K562 (cell line): ENCODE measurements around the gene RNF144A. TPM values are rescaled to one million over a fixed set of nuclear protein-coding genes. Genes with fewer than 3 reads are reported as not detected.

Experiments
- ETV1 ChIP-seq: fragments of 450-650 bp; conservative IDR thresholded peaks from 2 replicates; pipeline ENCODE4 v1.6.1; 2016; ENCODE audit warnings: missing genetic modification characterization, control low read depth, low read depth, missing compliant biosample characterization
- MLX ChIP-seq, 2 experiments: fragments of 450-650 bp in 1 of 2; sonication (generic) in 1 of 2; formaldehyde crosslinking; conservative IDR thresholded peaks; 2 replicates each; pipeline versions ENCODE4 v1.4.0 to v1.8.1; 2020 to 2022; ENCODE audit warnings: mild to moderate bottlenecking in 1 of 2, missing genetic modification reagents in 1 of 2
- NR4A1 ChIP-seq, 2 experiments: fragments of 250-450 bp in 1 of 2; fragments of 450-650 bp in 1 of 2; sonication (Bioruptor Pico) in 1 of 2; IDR thresholded peaks; 2 replicates each; pipeline versions ENCODE4 v1.4.0 to v1.6.1; 2016 to 2020; ENCODE audit warnings: mild to moderate bottlenecking in 2 of 2, missing compliant biosample characterization in 1 of 2, missing genetic modification characterization in 1 of 2, moderate library complexity in 1 of 2
- POLR2AphosphoS5 ChIP-seq: IDR thresholded peaks from 2 replicates; pipeline ENCODE4 v1.6.1; 2011; ENCODE audit warnings: mild to moderate bottlenecking, low read depth, low read length, moderate library complexity; ENCODE audit not compliant: control insufficient read depth, insufficient read depth
- PTBP1 ChIP-seq: fragments of 200-400 bp; formaldehyde crosslinking; IDR thresholded peaks from 2 replicates; pipeline ENCODE4 v1.6.1; 2017; ENCODE audit warnings: low read depth, low read length
- TAF7 ChIP-seq: fragments of 450-650 bp; IDR thresholded peaks from 2 replicates; pipeline ENCODE4 v1.6.1; 2016; ENCODE audit warnings: missing genetic modification characterization, missing compliant biosample characterization
- TAL1 ChIP-seq: fragments of 450-650 bp; IDR thresholded peaks from 2 replicates; pipeline ENCODE4 v1.6.1; 2016; ENCODE audit warnings: mild to moderate bottlenecking
- ZKSCAN3 ChIP-seq: fragments of 250-450 bp; sonication (Bioruptor Pico); IDR thresholded peaks from 2 replicates; pipeline ENCODE4 v1.4.0; 2020
- ZNF696 ChIP-seq: fragments of 250-450 bp; sonication (Bioruptor Pico); conservative IDR thresholded peaks from 2 replicates; pipeline ENCODE4 v1.4.0; 2020; ENCODE audit warnings: mild to moderate bottlenecking, moderate library complexity
- polyA plus RNA-seq, 8 experiments: library from polyadenylated mRNA; depleted of rRNA in 4 of 8; stranded (reverse) in 5 of 8; unstranded in 3 of 8; fragments of >200 nt; fragmentation: Nextera tagmentation in 2 of 8; fragmentation: Illumina TruSeq in 1 of 8; extraction: Ambion mirVana in 2 of 8; extraction: Trizol in 1 of 8; gene quantifications; 2 replicates each; pipeline versions ENCODE4 v1.2.1 to v1.2.3, GENCODE V29; 2011 to 2014; ENCODE audit warnings: inconsistent platforms in 1 of 8, missing spikeins in 1 of 8
- total RNA-seq, 7 experiments: library from RNA; depleted of rRNA in 6 of 7; stranded (reverse); fragments of >200 nt in 6 of 7; fragmentation: Illumina TruSeq in 2 of 7; extraction: Trizol in 2 of 7; gene quantifications; 2 replicates each; pipeline versions ENCODE4 v1.2.1 to v1.2.3, GENCODE V29; 2011 to 2021; ENCODE audit warnings: low replicate concordance in 1 of 7
- TF ChIP-seq, protein P1 (sequence below), 2 experiments: fragments of 450-650 bp in 1 of 2; IDR thresholded peaks; 2 replicates each; pipeline ENCODE4 v1.6.1; 2011 to 2017; ENCODE audit warnings: low read depth in 2 of 2, antibody characterized with exemption in 1 of 2, borderline replicate concordance in 1 of 2, low read length in 1 of 2, mild to moderate bottlenecking in 1 of 2, mixed read lengths in 1 of 2; ENCODE audit not compliant: control insufficient read depth in 1 of 2
- TF ChIP-seq, protein P2 (sequence below): fragments of 450-650 bp; IDR thresholded peaks from 2 replicates; pipeline ENCODE4 v1.6.1; 2016; ENCODE audit warnings: mild to moderate bottlenecking, moderate library complexity

Gene RNF144A
- total and polyA plus RNA-seq, 9 of the 15 experiments (the other 6 are each of a cell fraction or from before 2014, with no cell fraction given), result 0.96 to 11.3 (median 6.2) TPM

GRCh38 chr2:6917071-6917760, at the start of gene RNF144A (continued):
- TF ChIP-seq, protein P1, sequence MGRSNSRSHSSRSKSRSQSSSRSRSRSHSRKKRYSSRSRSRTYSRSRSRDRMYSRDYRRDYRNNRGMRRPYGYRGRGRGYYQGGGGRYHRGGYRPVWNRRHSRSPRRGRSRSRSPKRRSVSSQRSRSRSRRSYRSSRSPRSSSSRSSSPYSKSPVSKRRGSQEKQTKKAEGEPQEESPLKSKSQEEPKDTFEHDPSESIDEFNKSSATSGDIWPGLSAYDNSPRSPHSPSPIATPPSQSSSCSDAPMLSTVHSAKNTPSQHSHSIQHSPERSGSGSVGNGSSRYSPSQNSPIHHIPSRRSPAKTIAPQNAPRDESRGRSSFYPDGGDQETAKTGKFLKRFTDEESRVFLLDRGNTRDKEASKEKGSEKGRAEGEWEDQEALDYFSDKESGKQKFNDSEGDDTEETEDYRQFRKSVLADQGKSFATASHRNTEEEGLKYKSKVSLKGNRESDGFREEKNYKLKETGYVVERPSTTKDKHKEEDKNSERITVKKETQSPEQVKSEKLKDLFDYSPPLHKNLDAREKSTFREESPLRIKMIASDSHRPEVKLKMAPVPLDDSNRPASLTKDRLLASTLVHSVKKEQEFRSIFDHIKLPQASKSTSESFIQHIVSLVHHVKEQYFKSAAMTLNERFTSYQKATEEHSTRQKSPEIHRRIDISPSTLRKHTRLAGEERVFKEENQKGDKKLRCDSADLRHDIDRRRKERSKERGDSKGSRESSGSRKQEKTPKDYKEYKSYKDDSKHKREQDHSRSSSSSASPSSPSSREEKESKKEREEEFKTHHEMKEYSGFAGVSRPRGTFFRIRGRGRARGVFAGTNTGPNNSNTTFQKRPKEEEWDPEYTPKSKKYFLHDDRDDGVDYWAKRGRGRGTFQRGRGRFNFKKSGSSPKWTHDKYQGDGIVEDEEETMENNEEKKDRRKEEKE (IDR thresholded peaks at IDR 0.05; ENCODE audit: borderline replicate concordance in 1 of 2, control insufficient read depth in 1 of 2, low read depth in 2 of 2, low read length in 1 of 2), result no peak
- TF ChIP-seq NR4A1 (CRISPR knock-in tag; IDR thresholded peaks at IDR 0.05) (no peak), NR4A1 (tag; IDR thresholded peaks at IDR 0.05) (no peak), POLR2AphosphoS5 (0 out of 2 replicates have a peak, but pooled peaks have one; percentile 44), PTBP1 (no peak), ZKSCAN3 (CRISPR knock-in tag) (no peak), MLX (CRISPR knock-in tag; conservative IDR thresholded peaks at IDR 0.05) (no peak), TAL1 (no peak), ETV1 (tag) (no peak), TAF7 (tag) (no peak), ZNF696 (no peak)
- TF ChIP-seq, protein P2, sequence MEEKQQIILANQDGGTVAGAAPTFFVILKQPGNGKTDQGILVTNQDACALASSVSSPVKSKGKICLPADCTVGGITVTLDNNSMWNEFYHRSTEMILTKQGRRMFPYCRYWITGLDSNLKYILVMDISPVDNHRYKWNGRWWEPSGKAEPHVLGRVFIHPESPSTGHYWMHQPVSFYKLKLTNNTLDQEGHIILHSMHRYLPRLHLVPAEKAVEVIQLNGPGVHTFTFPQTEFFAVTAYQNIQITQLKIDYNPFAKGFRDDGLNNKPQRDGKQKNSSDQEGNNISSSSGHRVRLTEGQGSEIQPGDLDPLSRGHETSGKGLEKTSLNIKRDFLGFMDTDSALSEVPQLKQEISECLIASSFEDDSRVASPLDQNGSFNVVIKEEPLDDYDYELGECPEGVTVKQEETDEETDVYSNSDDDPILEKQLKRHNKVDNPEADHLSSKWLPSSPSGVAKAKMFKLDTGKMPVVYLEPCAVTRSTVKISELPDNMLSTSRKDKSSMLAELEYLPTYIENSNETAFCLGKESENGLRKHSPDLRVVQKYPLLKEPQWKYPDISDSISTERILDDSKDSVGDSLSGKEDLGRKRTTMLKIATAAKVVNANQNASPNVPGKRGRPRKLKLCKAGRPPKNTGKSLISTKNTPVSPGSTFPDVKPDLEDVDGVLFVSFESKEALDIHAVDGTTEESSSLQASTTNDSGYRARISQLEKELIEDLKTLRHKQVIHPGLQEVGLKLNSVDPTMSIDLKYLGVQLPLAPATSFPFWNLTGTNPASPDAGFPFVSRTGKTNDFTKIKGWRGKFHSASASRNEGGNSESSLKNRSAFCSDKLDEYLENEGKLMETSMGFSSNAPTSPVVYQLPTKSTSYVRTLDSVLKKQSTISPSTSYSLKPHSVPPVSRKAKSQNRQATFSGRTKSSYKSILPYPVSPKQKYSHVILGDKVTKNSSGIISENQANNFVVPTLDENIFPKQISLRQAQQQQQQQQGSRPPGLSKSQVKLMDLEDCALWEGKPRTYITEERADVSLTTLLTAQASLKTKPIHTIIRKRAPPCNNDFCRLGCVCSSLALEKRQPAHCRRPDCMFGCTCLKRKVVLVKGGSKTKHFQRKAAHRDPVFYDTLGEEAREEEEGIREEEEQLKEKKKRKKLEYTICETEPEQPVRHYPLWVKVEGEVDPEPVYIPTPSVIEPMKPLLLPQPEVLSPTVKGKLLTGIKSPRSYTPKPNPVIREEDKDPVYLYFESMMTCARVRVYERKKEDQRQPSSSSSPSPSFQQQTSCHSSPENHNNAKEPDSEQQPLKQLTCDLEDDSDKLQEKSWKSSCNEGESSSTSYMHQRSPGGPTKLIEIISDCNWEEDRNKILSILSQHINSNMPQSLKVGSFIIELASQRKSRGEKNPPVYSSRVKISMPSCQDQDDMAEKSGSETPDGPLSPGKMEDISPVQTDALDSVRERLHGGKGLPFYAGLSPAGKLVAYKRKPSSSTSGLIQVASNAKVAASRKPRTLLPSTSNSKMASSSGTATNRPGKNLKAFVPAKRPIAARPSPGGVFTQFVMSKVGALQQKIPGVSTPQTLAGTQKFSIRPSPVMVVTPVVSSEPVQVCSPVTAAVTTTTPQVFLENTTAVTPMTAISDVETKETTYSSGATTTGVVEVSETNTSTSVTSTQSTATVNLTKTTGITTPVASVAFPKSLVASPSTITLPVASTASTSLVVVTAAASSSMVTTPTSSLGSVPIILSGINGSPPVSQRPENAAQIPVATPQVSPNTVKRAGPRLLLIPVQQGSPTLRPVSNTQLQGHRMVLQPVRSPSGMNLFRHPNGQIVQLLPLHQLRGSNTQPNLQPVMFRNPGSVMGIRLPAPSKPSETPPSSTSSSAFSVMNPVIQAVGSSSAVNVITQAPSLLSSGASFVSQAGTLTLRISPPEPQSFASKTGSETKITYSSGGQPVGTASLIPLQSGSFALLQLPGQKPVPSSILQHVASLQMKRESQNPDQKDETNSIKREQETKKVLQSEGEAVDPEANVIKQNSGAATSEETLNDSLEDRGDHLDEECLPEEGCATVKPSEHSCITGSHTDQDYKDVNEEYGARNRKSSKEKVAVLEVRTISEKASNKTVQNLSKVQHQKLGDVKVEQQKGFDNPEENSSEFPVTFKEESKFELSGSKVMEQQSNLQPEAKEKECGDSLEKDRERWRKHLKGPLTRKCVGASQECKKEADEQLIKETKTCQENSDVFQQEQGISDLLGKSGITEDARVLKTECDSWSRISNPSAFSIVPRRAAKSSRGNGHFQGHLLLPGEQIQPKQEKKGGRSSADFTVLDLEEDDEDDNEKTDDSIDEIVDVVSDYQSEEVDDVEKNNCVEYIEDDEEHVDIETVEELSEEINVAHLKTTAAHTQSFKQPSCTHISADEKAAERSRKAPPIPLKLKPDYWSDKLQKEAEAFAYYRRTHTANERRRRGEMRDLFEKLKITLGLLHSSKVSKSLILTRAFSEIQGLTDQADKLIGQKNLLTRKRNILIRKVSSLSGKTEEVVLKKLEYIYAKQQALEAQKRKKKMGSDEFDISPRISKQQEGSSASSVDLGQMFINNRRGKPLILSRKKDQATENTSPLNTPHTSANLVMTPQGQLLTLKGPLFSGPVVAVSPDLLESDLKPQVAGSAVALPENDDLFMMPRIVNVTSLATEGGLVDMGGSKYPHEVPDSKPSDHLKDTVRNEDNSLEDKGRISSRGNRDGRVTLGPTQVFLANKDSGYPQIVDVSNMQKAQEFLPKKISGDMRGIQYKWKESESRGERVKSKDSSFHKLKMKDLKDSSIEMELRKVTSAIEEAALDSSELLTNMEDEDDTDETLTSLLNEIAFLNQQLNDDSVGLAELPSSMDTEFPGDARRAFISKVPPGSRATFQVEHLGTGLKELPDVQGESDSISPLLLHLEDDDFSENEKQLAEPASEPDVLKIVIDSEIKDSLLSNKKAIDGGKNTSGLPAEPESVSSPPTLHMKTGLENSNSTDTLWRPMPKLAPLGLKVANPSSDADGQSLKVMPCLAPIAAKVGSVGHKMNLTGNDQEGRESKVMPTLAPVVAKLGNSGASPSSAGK, result peak; percentile 86
